Panc1 (cell line): ENCODE results near the gene ENTREP1. TPM values are rescaled to one million over a fixed set of nuclear protein-coding genes. Genes with fewer than 3 reads are reported as not detected.

ENCODE experiments used
- ATAC-seq: fragments of 200-7000 bp; cut with Tn5 transposase; 2 replicates; pipeline ENCODE4 v1.9.1; 2020; ENCODE audit warnings: mild to moderate bottlenecking, moderate library complexity
- BruUV-seq: library from RNA; stranded (reverse); fragments of 400-500 nt; replicated peaks from 2 replicates; lab custom pipeline; 2021; lab: Mats Ljungman, UMichigan
- CTCF ChIA-PET: fragments of 300-600 bp; sonication (Branson Sonifier 250); formaldehyde crosslinking; loops from one replicate; lab custom pipeline; 2022; ENCODE audit warnings: antibody characterized with exemption; lab: Charles Lee
- POLR2A ChIA-PET: fragments of 300-600 bp; sonication (Branson Sonifier 250); formaldehyde crosslinking; loops from one replicate; lab custom pipeline; 2022; ENCODE audit warnings: antibody characterized with exemption; lab: Charles Lee
- DNase-seq: peaks from one replicate; pipeline ENCODE4 v3.0.0-alpha.2; 2010; ENCODE audit warnings: low read depth, low spot score
- H3K27ac ChIP-seq: 2 replicates; pipeline ENCODE4 v1.5.1; 2011; ENCODE audit warnings: mild to moderate bottlenecking, low read length, inconsistent platforms
- H3K27me3 ChIP-seq: fragments of 200-500 bp; sonication (Bioruptor generic); 2 replicates; pipeline ENCODE4 v1.6.0; 2014; ENCODE audit warnings: low read length, inconsistent platforms; ENCODE audit not compliant: control insufficient read depth, insufficient read depth
- H3K36me3 ChIP-seq: fragments of 200-500 bp; sonication (Bioruptor generic); 2 replicates; pipeline ENCODE4 v1.5.1; 2014; ENCODE audit warnings: inconsistent platforms, mild to moderate bottlenecking, low read length, moderate library complexity; ENCODE audit not compliant: control insufficient read depth, insufficient read depth
- H3K4me1 ChIP-seq: 2 replicates; pipeline ENCODE4 v1.5.1; 2011; ENCODE audit warnings: inconsistent platforms, mild to moderate bottlenecking, low read length, moderate library complexity; ENCODE audit not compliant: control insufficient read depth, insufficient read depth
- H3K4me3 ChIP-seq, 2 experiments: 2 replicates each; pipeline ENCODE4 v1.5.1; 2011 to 2012; ENCODE audit warnings: low read depth in 2 of 2, low read length in 2 of 2, mild to moderate bottlenecking in 2 of 2, inconsistent platforms in 1 of 2, moderate library complexity in 1 of 2
- H3K9me3 ChIP-seq: fragments of 200-500 bp; sonication (Bioruptor generic); 2 replicates; pipeline ENCODE4 v1.5.1; 2014; ENCODE audit warnings: low read depth, mild to moderate bottlenecking, inconsistent platforms, low read length, moderate library complexity; ENCODE audit not compliant: control insufficient read depth, insufficient read depth
- POLR2AphosphoS5 ChIP-seq: IDR thresholded peaks from 2 replicates; pipeline ENCODE4 v1.6.1; 2012; ENCODE audit warnings: mild to moderate bottlenecking, low read depth, low read length, moderate library complexity
- SIN3A ChIP-seq: IDR thresholded peaks from 2 replicates; pipeline ENCODE4 v1.6.1; 2012; ENCODE audit warnings: low read depth, mild to moderate bottlenecking, low read length, moderate library complexity, borderline replicate concordance; ENCODE audit not compliant: insufficient read depth
- TCF7L2 ChIP-seq: IDR thresholded peaks from 2 replicates; pipeline ENCODE4 v1.6.1; 2011; ENCODE audit warnings: mild to moderate bottlenecking, low read depth, low read length, inconsistent platforms
- in situ Hi-C: cut with HindIII; loops from 2 replicates; pipeline ENCODE4 v1.10.0; 2016; ENCODE audit warnings: low sequenced_read_pairs, low pct_unique_long_range_greater_than_20kb
- intact Hi-C: fragments of 100-400 bp; cut with micrococcal nuclease; formaldehyde crosslinking; loops from one replicate; pipeline ENCODE4 v1.10.0; 2022; ENCODE audit not compliant: unreplicated experiment
- total RNA-seq: library from RNA; stranded (reverse); gene quantifications from one replicate; pipeline ENCODE4 v1.2.1, GENCODE V29; 2021; ENCODE audit not compliant: unreplicated experiment
- TF ChIP-seq, protein P1 (sequence below), 2 experiments: IDR thresholded peaks; 2 replicates each; pipeline ENCODE4 v1.6.1; 2011 to 2012; ENCODE audit warnings: low read depth in 2 of 2, control low read depth in 1 of 2, low read length in 1 of 2, mild to moderate bottlenecking in 1 of 2, moderate library complexity in 1 of 2; ENCODE audit not compliant: insufficient read depth in 1 of 2
- TF ChIP-seq, protein P2 (sequence below): fragments of 450-650 bp; IDR thresholded peaks from 2 replicates; pipeline ENCODE4 v1.5.1; 2017; ENCODE audit warnings: mild to moderate bottlenecking

Gene ENTREP1
- total RNA-seq, 1 experiment from 2014 or later, result 0.13 TPM

DNA sequence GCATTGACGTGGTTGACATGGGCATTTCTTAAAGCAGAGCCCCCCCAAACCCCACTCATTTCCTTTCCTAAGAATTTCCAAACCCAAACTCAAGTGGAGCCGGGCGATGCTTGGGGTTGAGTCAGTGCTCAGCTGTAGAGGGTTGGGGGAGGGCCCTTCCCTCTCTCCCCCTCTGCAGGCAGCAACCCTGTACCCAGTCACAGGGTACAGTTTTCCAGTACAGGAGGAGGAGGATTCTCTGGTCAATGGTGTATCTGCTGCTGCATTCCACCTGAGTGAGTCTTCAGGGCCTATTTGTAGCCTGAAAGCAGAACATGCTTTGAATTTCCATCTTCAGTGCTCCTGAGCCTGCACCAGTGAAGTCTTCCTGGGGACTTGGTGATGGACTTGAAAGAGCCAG, 55.8 kb downstream of the ENTREP1 start:
- no TSS peak for BruUV-seq
- POLR2A ChIA-PET, result no interaction called here
- Histone ChIP-seq H3K36me3 (no peaks in the 10 kb centered on the region), H3K9me3 (no peaks in the 10 kb centered on the region), H3K27me3 (no peaks in the 10 kb centered on the region), H3K27ac (no peak overlapping the region), H3K4me1 (no peaks in the 10 kb centered on the region), H3K4me3 (no peak overlapping the region)
- intact Hi-C loops (no loop called here), in situ Hi-C loops (no loop called here)
- CTCF ChIA-PET, result no interaction called here
- no peak for ATAC-seq
- no peak for DNase-seq
- no peak for TF ChIP-seq SIN3A
- TF ChIP-seq, protein P1, sequence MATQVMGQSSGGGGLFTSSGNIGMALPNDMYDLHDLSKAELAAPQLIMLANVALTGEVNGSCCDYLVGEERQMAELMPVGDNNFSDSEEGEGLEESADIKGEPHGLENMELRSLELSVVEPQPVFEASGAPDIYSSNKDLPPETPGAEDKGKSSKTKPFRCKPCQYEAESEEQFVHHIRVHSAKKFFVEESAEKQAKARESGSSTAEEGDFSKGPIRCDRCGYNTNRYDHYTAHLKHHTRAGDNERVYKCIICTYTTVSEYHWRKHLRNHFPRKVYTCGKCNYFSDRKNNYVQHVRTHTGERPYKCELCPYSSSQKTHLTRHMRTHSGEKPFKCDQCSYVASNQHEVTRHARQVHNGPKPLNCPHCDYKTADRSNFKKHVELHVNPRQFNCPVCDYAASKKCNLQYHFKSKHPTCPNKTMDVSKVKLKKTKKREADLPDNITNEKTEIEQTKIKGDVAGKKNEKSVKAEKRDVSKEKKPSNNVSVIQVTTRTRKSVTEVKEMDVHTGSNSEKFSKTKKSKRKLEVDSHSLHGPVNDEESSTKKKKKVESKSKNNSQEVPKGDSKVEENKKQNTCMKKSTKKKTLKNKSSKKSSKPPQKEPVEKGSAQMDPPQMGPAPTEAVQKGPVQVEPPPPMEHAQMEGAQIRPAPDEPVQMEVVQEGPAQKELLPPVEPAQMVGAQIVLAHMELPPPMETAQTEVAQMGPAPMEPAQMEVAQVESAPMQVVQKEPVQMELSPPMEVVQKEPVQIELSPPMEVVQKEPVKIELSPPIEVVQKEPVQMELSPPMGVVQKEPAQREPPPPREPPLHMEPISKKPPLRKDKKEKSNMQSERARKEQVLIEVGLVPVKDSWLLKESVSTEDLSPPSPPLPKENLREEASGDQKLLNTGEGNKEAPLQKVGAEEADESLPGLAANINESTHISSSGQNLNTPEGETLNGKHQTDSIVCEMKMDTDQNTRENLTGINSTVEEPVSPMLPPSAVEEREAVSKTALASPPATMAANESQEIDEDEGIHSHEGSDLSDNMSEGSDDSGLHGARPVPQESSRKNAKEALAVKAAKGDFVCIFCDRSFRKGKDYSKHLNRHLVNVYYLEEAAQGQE (IDR thresholded peaks at IDR 0.05; ENCODE audit: insufficient read depth in 1 of 2, low read depth in 2 of 2, low read length in 1 of 2), result no peak
- TF ChIP-seq TCF7L2, result no peak
- TF ChIP-seq POLR2AphosphoS5, result no peak
- TF ChIP-seq, protein P2, sequence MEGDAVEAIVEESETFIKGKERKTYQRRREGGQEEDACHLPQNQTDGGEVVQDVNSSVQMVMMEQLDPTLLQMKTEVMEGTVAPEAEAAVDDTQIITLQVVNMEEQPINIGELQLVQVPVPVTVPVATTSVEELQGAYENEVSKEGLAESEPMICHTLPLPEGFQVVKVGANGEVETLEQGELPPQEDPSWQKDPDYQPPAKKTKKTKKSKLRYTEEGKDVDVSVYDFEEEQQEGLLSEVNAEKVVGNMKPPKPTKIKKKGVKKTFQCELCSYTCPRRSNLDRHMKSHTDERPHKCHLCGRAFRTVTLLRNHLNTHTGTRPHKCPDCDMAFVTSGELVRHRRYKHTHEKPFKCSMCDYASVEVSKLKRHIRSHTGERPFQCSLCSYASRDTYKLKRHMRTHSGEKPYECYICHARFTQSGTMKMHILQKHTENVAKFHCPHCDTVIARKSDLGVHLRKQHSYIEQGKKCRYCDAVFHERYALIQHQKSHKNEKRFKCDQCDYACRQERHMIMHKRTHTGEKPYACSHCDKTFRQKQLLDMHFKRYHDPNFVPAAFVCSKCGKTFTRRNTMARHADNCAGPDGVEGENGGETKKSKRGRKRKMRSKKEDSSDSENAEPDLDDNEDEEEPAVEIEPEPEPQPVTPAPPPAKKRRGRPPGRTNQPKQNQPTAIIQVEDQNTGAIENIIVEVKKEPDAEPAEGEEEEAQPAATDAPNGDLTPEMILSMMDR, result no peak

DNA sequence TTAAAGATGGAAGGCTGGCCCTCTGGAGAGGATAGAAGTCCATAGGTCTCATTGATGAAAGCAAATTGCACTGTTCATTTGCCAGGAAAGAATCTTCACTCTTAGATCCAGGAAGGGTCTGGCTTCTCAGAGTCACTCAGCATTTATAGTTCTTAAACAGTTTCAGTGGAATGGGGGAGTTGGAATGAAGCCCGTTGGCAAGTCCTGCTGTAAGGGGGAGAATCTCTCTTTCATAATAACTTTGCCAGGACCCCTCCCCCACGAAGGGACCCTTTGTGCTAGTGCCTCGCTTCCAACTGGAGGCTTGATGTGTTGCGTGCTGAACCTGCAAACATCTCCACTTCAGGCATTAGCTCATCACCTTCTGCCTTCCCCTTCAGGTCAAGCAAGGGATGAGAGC, 57.1 kb downstream of the ENTREP1 start:
- Histone ChIP-seq H3K27me3 (no peaks in the 10 kb centered on the region), H3K36me3 (no peaks in the 10 kb centered on the region), H3K4me1 (no peaks in the 10 kb centered on the region), H3K27ac (no peak overlapping the region), H3K9me3 (no peaks in the 10 kb centered on the region), H3K4me3 (no peak overlapping the region)
- intact Hi-C loops, result no loop called here
- DNase-seq (no peak), ATAC-seq (no peak)
- POLR2A ChIA-PET, result no interaction called here
- CTCF ChIA-PET, result no interaction called here
- TF ChIP-seq, protein P2, result no peak
- no TSS peak for BruUV-seq
- in situ Hi-C loops, result no loop called here
